H1 (cell line): ENCODE results near the gene GRID1. TPM values are rescaled to one million over a fixed set of nuclear protein-coding genes. Genes with fewer than 3 reads are reported as not detected.

ENCODE experiments used
- CREB1 ChIP-seq: IDR thresholded peaks from 2 replicates; pipeline ENCODE4 v1.6.1; 2012; ENCODE audit warnings: inconsistent platforms
- MAFK ChIP-seq: IDR thresholded peaks from 2 replicates; pipeline ENCODE4 v1.6.1; 2012; ENCODE audit warnings: low read depth, mild to moderate bottlenecking, improper control_type of control experiment, low read length
- TCF12 ChIP-seq: IDR thresholded peaks from 2 replicates; pipeline ENCODE4 v1.6.1; 2011; ENCODE audit warnings: low read depth, mild to moderate bottlenecking, low read length
- polyA plus RNA-seq, 7 experiments: library from polyadenylated mRNA; depleted of rRNA in 3 of 7; stranded (reverse) in 5 of 7; unstranded in 2 of 7; fragments of >200 nt in 5 of 7; fragments of 200-250 nt in 2 of 7; gene quantifications; 1 replicate in 5 of 7; 2 replicates in 1 of 7; 4 replicates in 1 of 7; pipeline versions ENCODE4 v1.2.1 to v1.2.3, GENCODE V29; 2011 to 2013; ENCODE audit warnings: missing spikeins in 2 of 7, mixed read lengths in 2 of 7
- total RNA-seq: library from RNA; stranded (reverse); fragmentation: NEBNext Ultra II Directional; extraction: Animal tissue kit (Norgen Biotek cat#: 25700); gene quantifications from 2 replicates; pipeline ENCODE4 v1.2.1, GENCODE V29; 2021

The GRID1 gene
- total and polyA plus RNA-seq, 2 of the 8 experiments (the other 6 are each of a cell fraction or from before 2014, with no cell fraction given), result 0.22 to 0.30 TPM

- TF ChIP-seq MAFK (no peak), TCF12 (no peak), CREB1 (no peak)
Measured at GRCh38 chr10:86160890-86161585, 205.6 kb downstream of the GRID1 start (continued).
